Endothelial cell (in vitro differentiated cells): ENCODE measurements around the gene HIBCH. TPM values are rescaled to one million over a fixed set of nuclear protein-coding genes. Genes with fewer than 3 reads are reported as not detected.
"Not testable (repeated sequence)": the region's sequence is repeated elsewhere in the genome, so short reads cannot be mapped to it uniquely, and the experiment has no call there.

ENCODE experiments used
- DNase-seq: peaks from one replicate; pipeline ENCODE4 v3.0.0; 2021; ENCODE audit warnings: low spot score
- H3K27ac Mint-ChIP-seq: one replicate; pipeline ENCODE4 v1.8.0; 2021; ENCODE audit warnings: mixed read lengths, inconsistent platforms; ENCODE audit not compliant: unreplicated experiment
- H3K27me3 Mint-ChIP-seq: one replicate; pipeline ENCODE4 v1.8.0; 2021; ENCODE audit warnings: mild to moderate bottlenecking, moderate library complexity, mixed read lengths, inconsistent platforms; ENCODE audit not compliant: unreplicated experiment
- H3K36me3 Mint-ChIP-seq: one replicate; pipeline ENCODE4 v1.8.0; 2021; ENCODE audit warnings: mild to moderate bottlenecking, low read depth, mixed read lengths, inconsistent platforms; ENCODE audit not compliant: unreplicated experiment
- H3K4me1 Mint-ChIP-seq: one replicate; pipeline ENCODE4 v1.8.0; 2021; ENCODE audit warnings: mild to moderate bottlenecking, mixed read lengths, inconsistent platforms; ENCODE audit not compliant: unreplicated experiment
- H3K4me3 Mint-ChIP-seq: one replicate; pipeline ENCODE4 v1.8.0; 2021; ENCODE audit warnings: mild to moderate bottlenecking, mixed read lengths, inconsistent platforms; ENCODE audit not compliant: unreplicated experiment
- H3K9me3 Mint-ChIP-seq: one replicate; pipeline ENCODE4 v1.8.0; 2021; ENCODE audit warnings: mixed read lengths, inconsistent platforms; ENCODE audit not compliant: unreplicated experiment
- total RNA-seq: library from RNA; stranded (reverse); fragmentation: NEBNext Ultra II Directional; extraction: Animal tissue kit (Norgen Biotek cat#: 25700); gene quantifications from one replicate; pipeline ENCODE4 v1.2.1, GENCODE V29; 2021; ENCODE audit not compliant: unreplicated experiment
- TF ChIP-seq, protein P1 (sequence below): fragments of 200-600 bp; sonication (generic); IDR thresholded peaks from one replicate; pipeline ENCODE4 v1.5.0; 2021; ENCODE audit warnings: antibody characterized with exemption; ENCODE audit not compliant: unreplicated experiment

Gene HIBCH
- total RNA-seq, 1 donor from 2014 or later, result 29.8 TPM

DNA sequence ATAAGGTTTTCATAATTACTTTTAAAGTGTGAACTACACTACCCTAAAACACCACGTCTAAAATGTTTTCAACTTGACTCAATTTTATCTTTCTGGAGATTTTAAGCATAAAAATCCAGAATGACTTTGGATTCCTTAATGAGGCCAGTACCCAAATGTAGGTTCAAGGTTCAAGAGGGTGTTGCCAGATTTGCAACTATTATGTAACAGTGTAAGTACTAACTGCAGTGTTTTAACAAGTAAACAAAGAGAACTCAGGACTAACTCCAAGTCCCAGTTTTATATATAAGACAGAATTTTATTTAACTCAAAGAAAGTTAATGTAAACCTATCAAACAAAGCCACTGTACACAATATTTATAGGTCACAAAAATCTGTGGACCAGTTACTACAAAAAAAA lies 5.7 kb downstream of the HIBCH start:
- H3K27me3 Mint-ChIP-seq, result no peaks in the 10 kb centered on the region
- H3K9me3 Mint-ChIP-seq, result no peaks in the 10 kb centered on the region
- peaks cover 19% of the 10 kb centered on the region for H3K4me1 Mint-ChIP-seq
- H3K27ac Mint-ChIP-seq, result no peak overlapping the region
- TF ChIP-seq, protein P1, sequence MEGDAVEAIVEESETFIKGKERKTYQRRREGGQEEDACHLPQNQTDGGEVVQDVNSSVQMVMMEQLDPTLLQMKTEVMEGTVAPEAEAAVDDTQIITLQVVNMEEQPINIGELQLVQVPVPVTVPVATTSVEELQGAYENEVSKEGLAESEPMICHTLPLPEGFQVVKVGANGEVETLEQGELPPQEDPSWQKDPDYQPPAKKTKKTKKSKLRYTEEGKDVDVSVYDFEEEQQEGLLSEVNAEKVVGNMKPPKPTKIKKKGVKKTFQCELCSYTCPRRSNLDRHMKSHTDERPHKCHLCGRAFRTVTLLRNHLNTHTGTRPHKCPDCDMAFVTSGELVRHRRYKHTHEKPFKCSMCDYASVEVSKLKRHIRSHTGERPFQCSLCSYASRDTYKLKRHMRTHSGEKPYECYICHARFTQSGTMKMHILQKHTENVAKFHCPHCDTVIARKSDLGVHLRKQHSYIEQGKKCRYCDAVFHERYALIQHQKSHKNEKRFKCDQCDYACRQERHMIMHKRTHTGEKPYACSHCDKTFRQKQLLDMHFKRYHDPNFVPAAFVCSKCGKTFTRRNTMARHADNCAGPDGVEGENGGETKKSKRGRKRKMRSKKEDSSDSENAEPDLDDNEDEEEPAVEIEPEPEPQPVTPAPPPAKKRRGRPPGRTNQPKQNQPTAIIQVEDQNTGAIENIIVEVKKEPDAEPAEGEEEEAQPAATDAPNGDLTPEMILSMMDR, result no peak
- no peak for DNase-seq
- peaks cover 5% of the 10 kb centered on the region for H3K36me3 Mint-ChIP-seq
- H3K4me3 Mint-ChIP-seq, result no peak overlapping the region

GRCh38 chr2:190312635-190313025 lies 7.0 kb downstream of the HIBCH start:
- DNase-seq, H3K27me3 Mint-ChIP-seq, H3K9me3 Mint-ChIP-seq, H3K4me3 Mint-ChIP-seq, H3K36me3 Mint-ChIP-seq, H3K27ac Mint-ChIP-seq: not testable (repeated sequence)
- H3K4me1 Mint-ChIP-seq, result peaks cover 16% of the 10 kb centered on the region

- Mint-ChIP-seq H3K4me3 (no peak overlapping the region), H3K9me3 (no peaks in the 10 kb centered on the region)
These were observed 7.6 kb downstream of the HIBCH start for GRCh38 chr2:190311893-190312634.

GRCh38 chr2:190308031-190308430 lies 11.6 kb downstream of the HIBCH start:
- Mint-ChIP-seq H3K4me1 (no peaks in the 10 kb centered on the region), H3K9me3 (no peaks in the 10 kb centered on the region), H3K36me3 (peaks cover 9% of the 10 kb centered on the region), H3K27me3 (no peaks in the 10 kb centered on the region), H3K4me3 (no peak overlapping the region), H3K27ac (no peak overlapping the region)
- no peak for DNase-seq
- TF ChIP-seq, protein P1, result no peak

More at GRCh38 chr2:190311893-190312634, 7.6 kb downstream of the HIBCH start:
- TF ChIP-seq, protein P1, result no peak
- H3K27ac Mint-ChIP-seq, result no peak overlapping the region
- peaks cover 10% of the 10 kb centered on the region for H3K4me1 Mint-ChIP-seq
- no peak for DNase-seq
- H3K36me3 Mint-ChIP-seq, result peaks cover 9% of the 10 kb centered on the region
- H3K27me3 Mint-ChIP-seq, result no peaks in the 10 kb centered on the region

DNA sequence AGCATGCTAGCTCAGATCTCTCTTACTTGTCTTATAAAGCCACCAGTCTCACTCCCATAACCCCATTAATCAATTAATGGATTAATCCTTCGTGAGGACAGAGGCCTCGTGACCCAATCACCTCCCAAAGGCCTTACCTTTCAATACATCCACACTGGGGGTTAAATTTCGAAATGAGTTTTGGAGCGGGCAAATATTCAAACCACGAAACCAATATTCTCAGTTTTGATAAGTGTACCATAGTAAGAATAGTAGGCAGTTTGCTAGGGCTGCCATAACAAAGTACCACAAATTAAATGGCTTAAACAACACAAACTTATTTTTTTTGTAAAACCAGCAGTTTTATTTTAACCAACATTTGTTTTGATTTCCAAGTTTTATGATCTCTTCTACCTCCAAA lies 15.2 kb downstream of the HIBCH start:
- peaks cover 4% of the 10 kb centered on the region for H3K27me3 Mint-ChIP-seq
- TF ChIP-seq, protein P1, result no peak
- no peak overlapping the region for H3K27ac Mint-ChIP-seq
- H3K4me3 Mint-ChIP-seq, result no peak overlapping the region
- H3K4me1 Mint-ChIP-seq, result peaks cover 24% of the 10 kb centered on the region
- DNase-seq, result no peak
- peaks cover 26% of the 10 kb centered on the region for H3K36me3 Mint-ChIP-seq
- H3K9me3 Mint-ChIP-seq, result no peaks in the 10 kb centered on the region
